NCI-H69 (cell line): ENCODE measurements around the gene RPS24.
"Not testable (repeated sequence)": the region's sequence is repeated elsewhere in the genome, so short reads cannot be mapped to it uniquely, and the experiment has no call there.

ENCODE experiments used
- DNase-seq: peaks from one replicate; lab custom pipeline; 2025; lab: John Stamatoyannopoulos, UW

RPS24 gene

GRCh38 chr10:78033637-78034470, at the start of gene RPS24:
RPS24 (plus strand) TSS chr10:78033863; CDS start chr10:78033902, 39 bp downstream.
- DNase-seq: peak; percentile 96

GRCh38 chr10:77984986-77985385, 48.7 kb upstream of the RPS24 start:
- no peak for DNase-seq

GRCh38 chr10:77987671-77988255, 45.9 kb upstream of the RPS24 start:
- no peak for DNase-seq

- DNase-seq: no peak
These were observed 44.5 kb upstream of the RPS24 start for GRCh38 chr10:77989081-77989724.

- DNase-seq: no peak
These were observed 40.0 kb upstream of the RPS24 start for GRCh38 chr10:77993620-77994019.

- not testable (repeated sequence) for DNase-seq
These were observed 34.9 kb upstream of the RPS24 start for GRCh38 chr10:77998780-77999179.

- DNase-seq: no peak
These were observed 33.5 kb upstream of the RPS24 start for GRCh38 chr10:78000206-78000605.

- no peak for DNase-seq
These were observed 32.6 kb upstream of the RPS24 start for GRCh38 chr10:78000956-78001472.

GRCh38 chr10:78002541-78003288, 30.9 kb upstream of the RPS24 start:
- no peak for DNase-seq

- DNase-seq: no peak
These were observed 29.2 kb upstream of the RPS24 start for GRCh38 chr10:78004215-78005026.

GRCh38 chr10:78007172-78007571, 26.5 kb upstream of the RPS24 start:
- DNase-seq: no peak

- DNase-seq: no peak
These were observed 24.0 kb upstream of the RPS24 start for GRCh38 chr10:78009662-78010061.

GRCh38 chr10:78010278-78010677, 23.4 kb upstream of the RPS24 start:
- DNase-seq: no peak

- DNase-seq: no peak
These were observed 22.6 kb upstream of the RPS24 start for GRCh38 chr10:78011065-78011464.

- no peak for DNase-seq
These were observed 20.1 kb upstream of the RPS24 start for GRCh38 chr10:78013564-78013963.

- no peak for DNase-seq
These were observed 18.1 kb upstream of the RPS24 start for GRCh38 chr10:78015546-78015945.

- DNase-seq: no peak
These were observed 15.8 kb upstream of the RPS24 start for GRCh38 chr10:78017856-78018255.

- no peak for DNase-seq
These were observed 14.4 kb upstream of the RPS24 start for GRCh38 chr10:78019264-78019663.

GRCh38 chr10:78021201-78021600, 12.5 kb upstream of the RPS24 start:
- no peak for DNase-seq

- no peak for DNase-seq
These were observed 9.9 kb upstream of the RPS24 start for GRCh38 chr10:78023741-78024140.

GRCh38 chr10:78025685-78026364, 7.8 kb upstream of the RPS24 start:
- DNase-seq: no peak
